ENCODE measurements around the gene HDAC9. TPM values are rescaled to one million over a fixed set of nuclear protein-coding genes. Genes with fewer than 3 reads are reported as not detected.

HDAC9 gene
- total RNA-seq, 1 experiment from 2014 or later, result 7.7 TPM

DNA sequence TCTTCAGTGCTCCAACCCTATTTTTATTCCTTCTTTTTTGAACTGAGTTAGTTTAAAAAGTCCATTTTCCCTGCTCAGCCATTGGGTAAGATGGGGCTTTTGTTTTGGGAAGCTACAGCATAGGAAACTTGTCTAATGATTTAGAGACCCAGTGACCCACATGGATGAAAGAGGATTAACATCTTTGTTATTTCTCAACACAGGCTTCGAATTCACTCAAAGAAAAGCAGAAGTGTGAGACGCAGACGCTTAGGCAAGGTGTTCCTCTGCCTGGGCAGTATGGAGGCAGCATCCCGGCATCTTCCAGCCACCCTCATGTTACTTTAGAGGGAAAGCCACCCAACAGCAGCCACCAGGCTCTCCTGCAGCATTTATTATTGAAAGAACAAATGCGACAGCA lies 152.0 kb downstream of the HDAC9 start:
- Histone ChIP-seq H3K23ac (ENCODE audit: insufficient read length, low read depth, low read length) (no peak overlapping the region), H3K4me2 (ENCODE audit: insufficient read depth, insufficient read length, low read length) (no peak overlapping the region), H4K20me1 (ENCODE audit: control insufficient read depth, insufficient read depth, insufficient read length) (no peaks in the 10 kb centered on the region), H3K23me2 (ENCODE audit: insufficient read length, low read depth, low read length, poor library complexity, severe bottlenecking) (no peaks in the 10 kb centered on the region), H3K4ac (ENCODE audit: low read depth, low read length) (no peak overlapping the region), H2BK5ac (ENCODE audit: insufficient read length, low read length) (no peak overlapping the region), H3K27me3 (ENCODE audit: insufficient read depth, low read length) (no peaks in the 10 kb centered on the region), H3K79me2 (ENCODE audit: insufficient read depth, low read length) (no peaks in the 10 kb centered on the region), H2BK12ac (ENCODE audit: insufficient read length, low read depth, low read length) (no peak overlapping the region), H2BK15ac (ENCODE audit: low read depth, low read length) (no peak overlapping the region), H2BK120ac (ENCODE audit: low read depth, low read length, poor library complexity, severe bottlenecking) (no peak overlapping the region), H2AFZ (ENCODE audit: low read length) (no peak overlapping the region), H2AK5ac (ENCODE audit: insufficient read length, low read length) (no peak overlapping the region), H4K5ac (ENCODE audit: insufficient read length, low read depth, low read length) (no peak overlapping the region), H4K91ac (ENCODE audit: insufficient read length, low read depth, low read length) (no peak overlapping the region), H2BK20ac (ENCODE audit: low read depth, low read length, poor library complexity, severe bottlenecking) (no peak overlapping the region), H3K9ac (ENCODE audit: extremely low read depth, insufficient read length, low read length) (no peak overlapping the region), H3K56ac (ENCODE audit: insufficient read length, low read depth, low read length) (no peak overlapping the region), H3T11ph (ENCODE audit: low read length) (no peak overlapping the region), H3K9me3 (ENCODE audit: control insufficient read depth, low read depth, low read length) (no peaks in the 10 kb centered on the region), H3K18ac (ENCODE audit: insufficient read length, low read depth, low read length) (no peak overlapping the region), H3K4me1 (ENCODE audit: insufficient read depth, low read length) (no peaks in the 10 kb centered on the region), H3K14ac (ENCODE audit: insufficient read depth, low read length) (no peak overlapping the region), H3K79me1 (ENCODE audit: insufficient read depth, low read depth, low read length, poor library complexity, severe bottlenecking) (no peaks in the 10 kb centered on the region), H4K8ac (replicated peaks; ENCODE audit: insufficient read length, low read depth, low read length) (no peak overlapping the region), H3K27ac (ENCODE audit: insufficient read length, low read depth, low read length) (no peak overlapping the region)
- H3K4me3 Mint-ChIP-seq, result no peak overlapping the region
- no CpG with 5 or more reads among the region's 5 CpGs for WGBS (ENCODE audit: extremely low coverage, insufficient read length, low lambda C conversion rate)
- DNase-seq, result no peak
- TF ChIP-seq CTCF (conservative IDR thresholded peaks at IDR 0.05), result no peak
- peaks cover 0 to 7% (median 0%) of the 10 kb centered on the region in 3 experiments; a peak in 2 of 7 replicates for H3K36me3 Mint-ChIP-seq (ENCODE audit: insufficient read depth in 1 of 3, low read depth in 3 of 3)
- H3K4me1 Mint-ChIP-seq, result peaks cover 0 to 2% of the 10 kb centered on the region in 2 experiments; a peak in 2 of 4 replicates
- no peaks in the 10 kb centered on the region for H3K9me3 Mint-ChIP-seq
- H3K27ac Mint-ChIP-seq, result no peak overlapping the region
- no peaks in the 10 kb centered on the region for H3K27me3 Mint-ChIP-seq (ENCODE audit: low read depth)

Data from H9 (cell line).